HUDEP-2 (cell line): Measurements from ENCODE around the gene NHSL2.
A peak's percentile ranks its signal among the peaks of the same experiment; 100 is the strongest.

Experiments
- DNase-seq, 76 experiments: peaks; one replicate each; lab custom pipeline; 2025; ENCODE audit not compliant: unreplicated experiment in 76 of 76; lab: John Stamatoyannopoulos, UW

Gene NHSL2

GRCh38 chrX:72102126-72102525, 191.5 kb downstream of the NHSL2 start:
- no peak for DNase-seq

GRCh38 chrX:72102760-72103159, 192.1 kb downstream of the NHSL2 start:
- no peak for DNase-seq

GRCh38 chrX:72105436-72105835, 194.8 kb downstream of the NHSL2 start:
- no peak for DNase-seq

- no peak for DNase-seq
Observed at GRCh38 chrX:72107320-72107719, 196.7 kb downstream of the NHSL2 start.

GRCh38 chrX:72107841-72108595, 197.4 kb downstream of the NHSL2 start:
- no peak for DNase-seq

GRCh38 chrX:72108666-72109065, 198.0 kb downstream of the NHSL2 start:
- no peak for DNase-seq

- no peak for DNase-seq
Observed at GRCh38 chrX:72110051-72110875, 199.6 kb downstream of the NHSL2 start.

GRCh38 chrX:72110876-72111708, 200.4 kb downstream of the NHSL2 start:
- no peak for DNase-seq

GRCh38 chrX:72113461-72113860, 202.8 kb downstream of the NHSL2 start:
- no peak for DNase-seq

- DNase-seq, result no peak
Observed at GRCh38 chrX:72114306-72114705, 203.7 kb downstream of the NHSL2 start.

- no peak for DNase-seq
Observed at GRCh38 chrX:72114807-72115206, 204.2 kb downstream of the NHSL2 start.

- no peak for DNase-seq
Observed at GRCh38 chrX:72115380-72115779, 204.7 kb downstream of the NHSL2 start.

- no peak for DNase-seq
Observed at GRCh38 chrX:72117636-72118210, 207.1 kb downstream of the NHSL2 start.

GRCh38 chrX:72120837-72121236, 210.2 kb downstream of the NHSL2 start:
- no peak for DNase-seq

GRCh38 chrX:72121383-72121782, 210.7 kb downstream of the NHSL2 start:
- DNase-seq, result peak in 66 of 76 experiments; percentile 1 to 70 (median 20)

- DNase-seq, result no peak
Observed at GRCh38 chrX:72122621-72123337, 212.1 kb downstream of the NHSL2 start.

- no peak for DNase-seq
Observed at GRCh38 chrX:72123471-72124185, 213.0 kb downstream of the NHSL2 start.

GRCh38 chrX:72124540-72125201, 214.0 kb downstream of the NHSL2 start:
- DNase-seq, result no peak
